Immature natural killer cell (primary cell): ENCODE data around the gene EMD. TPM values are rescaled to one million over a fixed set of nuclear protein-coding genes. Genes with fewer than 3 reads are reported as not detected.

Source experiments
- DNase-seq, 3 donors: peaks; one replicate each; pipeline ENCODE4 v3.0.0; 2022; ENCODE audit warnings: mixed read lengths in 1 of 3
- H3K27ac Mint-ChIP-seq, 6 donors: one replicate each; pipeline ENCODE4 v1.8.0; 2020; ENCODE audit warnings: mixed read lengths in 6 of 6, mild to moderate bottlenecking in 5 of 6, inconsistent platforms in 4 of 6, moderate library complexity in 3 of 6
- H3K27me3 Mint-ChIP-seq, 3 donors: one replicate each; pipeline ENCODE4 v1.8.0; 2020 to 2021; ENCODE audit warnings: low read depth in 3 of 3, mild to moderate bottlenecking in 3 of 3, mixed read lengths in 3 of 3, moderate library complexity in 3 of 3, inconsistent platforms in 1 of 3
- H3K36me3 Mint-ChIP-seq, 3 donors: one replicate each; pipeline ENCODE4 v1.8.0; 2020; ENCODE audit warnings: mixed read lengths in 3 of 3, inconsistent platforms in 2 of 3, mild to moderate bottlenecking in 2 of 3
- H3K4me1 Mint-ChIP-seq, 2 donors: one replicate each; pipeline ENCODE4 v1.8.0; 2020; ENCODE audit warnings: inconsistent platforms in 2 of 2, mild to moderate bottlenecking in 2 of 2, mixed read lengths in 2 of 2, moderate library complexity in 1 of 2
- H3K4me3 Mint-ChIP-seq, 5 donors: one replicate each; pipeline ENCODE4 v1.8.0; 2020; ENCODE audit warnings: mild to moderate bottlenecking in 5 of 5, mixed read lengths in 5 of 5, inconsistent platforms in 3 of 5, moderate library complexity in 3 of 5
- H3K9me3 Mint-ChIP-seq, 6 donors: one replicate each; pipeline ENCODE4 v1.8.0; 2020; ENCODE audit warnings: mild to moderate bottlenecking in 6 of 6, mixed read lengths in 6 of 6, inconsistent platforms in 4 of 6, moderate library complexity in 3 of 6
- polyA plus RNA-seq, 3 donors: library from polyadenylated mRNA; unstranded; fragments of 300-500 nt; fragmentation: Illumina TruSeq; gene quantifications; one replicate each; pipeline ENCODE4 v1.2.3, GENCODE V29; 2021

The EMD gene
- polyA plus RNA-seq, 3 donors from 2014 or later: 27.2 to 31.2 (median 28.9) TPM

DNA sequence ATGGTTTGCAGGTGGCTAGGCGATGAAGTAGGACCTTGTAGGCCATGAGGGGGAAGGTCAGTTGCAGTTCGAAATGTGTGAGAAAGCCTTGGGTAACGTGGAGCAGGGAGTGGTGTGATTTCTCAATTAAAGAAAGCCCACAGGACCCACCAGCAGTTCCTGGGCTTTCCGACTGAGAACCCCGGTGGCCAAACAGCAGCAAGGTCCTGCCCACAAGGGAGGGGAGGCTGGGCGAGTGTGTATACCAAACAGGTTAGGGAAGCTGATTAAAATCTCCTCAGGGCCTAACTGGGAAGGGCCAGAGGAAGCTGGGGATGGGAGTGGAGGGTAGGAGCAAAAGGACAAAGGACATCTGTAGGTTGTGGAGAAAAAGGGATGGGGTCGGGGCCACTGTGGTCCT lies 51.8 kb downstream of the EMD start:
- DNase-seq: no peak
- Mint-ChIP-seq H3K4me3 (peak overlapping the region in 3 of 5 donors; percentile 12 to 54 (median 23)), H3K4me1 (peaks cover 21 to 25% of the 10 kb centered on the region in 2 donors), H3K27ac (peak overlapping the region in 2 of 6 donors; percentile 26 to 67), H3K9me3 (no peaks in the 10 kb centered on the region), H3K36me3 (peaks cover 0 to 4% (median 0%) of the 10 kb centered on the region in 3 donors), H3K27me3 (peaks cover 3 to 21% (median 11%) of the 10 kb centered on the region in 3 donors)

Other genes with a start within 250 kb of the EMD start
- not detected for gene OPN1LW, start 235.1 kb upstream of the EMD start, polyA plus RNA-seq
- gene OPN1MW, start 196.7 kb upstream of the EMD start, polyA plus RNA-seq: not detected
- gene OPN1MW2, start 159.5 kb upstream of the EMD start, polyA plus RNA-seq: not detected
- under 1 TPM in 2 of 3 donors, not detected in 1; 0.16 to 0.19 TPM for gene OPN1MW3, start 121.7 kb upstream of the EMD start, polyA plus RNA-seq
- under 1 TPM in 1 of 3 donors, not detected in 2; 0.46 TPM for gene TEX28, start 84.2 kb upstream of the EMD start, polyA plus RNA-seq
- 100 to 1,000 TPM in 1 of 3 donors, 10 to 100 TPM in 2; 58.7 to 282 (median 69.8) TPM for gene TKTL1, start 83.5 kb upstream of the EMD start, polyA plus RNA-seq
- 1,000 to 10,000 TPM in 1 of 3 donors, 100 to 1,000 TPM in 2; 135 to 1,231 (median 241) TPM for gene FLNA, start 4.7 kb upstream of the EMD start, polyA plus RNA-seq
- 1,000 to 10,000 TPM; 2,085 to 3,021 (median 2,819) TPM for gene RPL10, start 19.1 kb downstream of the EMD start, polyA plus RNA-seq
- 10 to 100 TPM; 14.1 to 21.1 (median 17.8) TPM for gene DNASE1L1, start 30.0 kb downstream of the EMD start, polyA plus RNA-seq
- gene TAFAZZIN, start 32.2 kb downstream of the EMD start, polyA plus RNA-seq: 10 to 100 TPM; 24.9 to 39.2 (median 32.4) TPM
- gene ATP6AP1, start 49.4 kb downstream of the EMD start, polyA plus RNA-seq: 100 to 1,000 TPM in 2 of 3 donors, 10 to 100 TPM in 1; 98.3 to 193 (median 154) TPM
- 10 to 100 TPM; 20.9 to 37.8 (median 29.2) TPM for gene GDI1, start 57.9 kb downstream of the EMD start, polyA plus RNA-seq
- gene FAM50A, start 64.8 kb downstream of the EMD start, polyA plus RNA-seq: 10 to 100 TPM; 45.2 to 63.3 (median 53.3) TPM
- gene PLXNA3, start 79.0 kb downstream of the EMD start, polyA plus RNA-seq: 1 to 10 TPM in 1 of 3 donors, under 1 TPM in 1, not detected in 1; 0.20 to 1.4 TPM
- 10 to 100 TPM; 30.5 to 65.0 (median 52.4) TPM for gene LAGE3, start 100.0 kb downstream of the EMD start, polyA plus RNA-seq
- 10 to 100 TPM; 56.3 to 68.9 (median 61.2) TPM for gene UBL4A, start 107.3 kb downstream of the EMD start, polyA plus RNA-seq
- gene SLC10A3, start 111.3 kb downstream of the EMD start, polyA plus RNA-seq: 100 to 1,000 TPM in 1 of 3 donors, 10 to 100 TPM in 2; 53.1 to 110 (median 91.1) TPM
- gene FAM3A, start 136.9 kb downstream of the EMD start, polyA plus RNA-seq: 10 to 100 TPM; 27.1 to 31.3 (median 30.1) TPM
- gene G6PD, start 167.6 kb downstream of the EMD start, polyA plus RNA-seq: 10 to 100 TPM; 10.5 to 24.9 (median 12.1) TPM
- 10 to 100 TPM; 41.4 to 69.4 (median 45.9) TPM for gene IKBKG, start 168.3 kb downstream of the EMD start, polyA plus RNA-seq
- gene CTAG1A, start 205.8 kb downstream of the EMD start, polyA plus RNA-seq: not detected
- gene CTAG1B, start 240.0 kb downstream of the EMD start, polyA plus RNA-seq: not detected